Activated CD4-positive, CD25-positive, alpha-beta regulatory T cell treated with anti-CD3 and anti-CD28 coated beads, Interleukin-2, amount 50 U/mL, for 16 hours (primary cell): ENCODE measurements around the gene CNTN3.

ENCODE experiments used
- DNase-seq: peaks from one replicate; pipeline ENCODE4 v3.0.0-alpha.2; 2020; ENCODE audit warnings: low read depth, low spot score

CNTN3 gene

DNA sequence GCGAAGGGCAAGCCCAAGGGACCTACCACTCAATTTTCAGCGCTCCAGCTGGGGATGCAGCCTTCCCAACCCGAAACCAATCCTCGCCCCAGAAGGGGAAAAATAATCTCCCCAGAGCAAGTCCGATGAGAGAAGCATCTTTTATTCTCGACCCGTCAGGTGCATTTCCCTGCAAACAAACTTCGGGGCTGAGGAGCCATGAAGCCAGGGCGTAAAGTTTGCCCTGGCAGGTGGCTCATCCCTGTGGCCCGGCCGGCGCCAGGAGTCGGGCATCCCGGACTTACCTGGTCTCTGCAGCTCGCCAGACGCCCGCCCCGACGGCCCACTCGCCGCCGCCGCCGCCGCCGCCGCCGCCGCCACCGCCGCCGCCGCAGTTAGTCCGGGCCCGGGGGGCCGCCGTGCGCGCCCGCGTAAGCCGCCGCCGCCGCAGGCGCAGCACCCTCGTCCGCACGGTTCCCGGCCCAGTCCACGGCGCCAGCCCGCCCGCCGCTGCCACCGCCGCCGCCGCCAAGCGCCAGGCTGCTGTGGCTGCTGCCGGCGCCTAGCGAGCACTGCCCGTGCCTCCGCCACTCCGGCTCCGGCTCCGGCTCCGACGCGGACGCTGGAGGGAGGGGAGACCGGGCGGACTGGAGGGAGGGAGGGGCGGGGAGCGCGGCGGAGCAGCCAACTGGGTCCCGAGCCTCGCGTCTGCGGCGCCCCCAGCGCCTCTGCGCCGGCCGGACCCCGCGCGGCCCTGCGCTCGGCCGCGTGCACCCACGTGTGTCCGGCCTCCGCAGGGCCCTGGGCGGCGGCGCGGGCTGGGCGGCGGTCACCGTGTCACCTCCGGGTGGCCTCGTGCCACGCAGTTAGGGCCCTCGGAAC is at the start of gene CNTN3:
Gene CNTN3, minus strand, starts transcription at position 553 of the 861 bp plus-strand sequence. CDS start 93,547 bp downstream, outside the sequence.
- DNase-seq = no peak

- no peak for DNase-seq
Observed at GRCh38 chr3:74663178-74663577, 48.7 kb upstream of the CNTN3 start.

DNA sequence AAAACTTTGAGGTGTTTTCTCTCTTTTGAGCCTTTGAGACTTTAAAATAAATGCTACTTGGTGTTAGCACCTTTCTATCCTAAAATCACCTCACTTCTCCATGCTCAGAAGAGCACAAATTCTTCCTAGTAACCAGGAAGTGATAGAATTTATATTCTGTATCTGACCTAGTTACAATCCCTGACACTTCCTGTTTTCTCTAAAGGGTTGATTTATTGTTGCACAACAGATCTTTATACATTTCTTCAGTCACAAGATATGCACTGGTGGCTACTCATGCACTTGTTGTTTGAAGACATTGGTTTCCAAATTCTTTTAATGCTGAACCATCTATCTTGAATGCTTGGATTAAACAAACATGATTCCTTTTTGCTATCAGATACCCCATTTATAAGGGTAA is 47.2 kb upstream of the CNTN3 start:
- DNase-seq = no peak

DNA sequence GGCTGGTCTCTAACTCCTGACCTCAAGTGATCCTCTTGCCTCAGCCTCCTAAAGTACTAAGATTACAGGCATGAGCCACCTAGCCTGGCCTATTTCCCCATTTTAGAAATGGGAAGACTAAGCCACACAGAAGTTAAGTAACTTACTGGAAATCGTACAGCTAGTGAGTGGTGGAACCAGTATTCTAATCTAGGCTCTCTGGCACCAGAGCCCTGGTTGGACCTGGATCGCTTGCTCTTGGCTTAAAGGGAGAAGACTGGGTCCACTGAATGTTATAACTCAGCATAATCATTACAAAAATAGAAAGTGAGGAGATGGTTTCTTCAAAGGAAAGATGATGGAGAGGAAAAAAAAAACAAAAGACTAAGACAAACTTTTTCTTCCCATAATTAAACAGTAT is 37.4 kb upstream of the CNTN3 start:
- no peak for DNase-seq

- no peak for DNase-seq
Observed at GRCh38 chr3:74651292-74651691, 36.8 kb upstream of the CNTN3 start.

- no peak for DNase-seq
Observed at GRCh38 chr3:74648107-74648506, 33.6 kb upstream of the CNTN3 start.

DNA sequence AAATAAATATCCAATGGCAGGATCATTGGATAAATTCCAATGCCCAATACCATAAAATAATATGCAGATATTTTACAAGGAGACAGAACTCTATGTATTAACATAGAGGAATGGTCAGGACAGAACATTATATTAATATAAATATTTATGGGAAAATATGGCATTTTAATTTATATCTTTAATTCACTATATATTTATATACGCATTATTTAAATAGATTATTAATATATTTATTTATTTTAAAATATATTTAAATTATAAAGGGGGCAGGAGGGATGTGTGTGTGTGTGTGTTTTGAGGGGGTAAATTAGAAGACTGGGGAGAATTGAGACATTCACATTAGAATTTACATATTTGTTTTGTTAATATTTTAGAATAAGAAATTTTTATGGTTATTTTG is 31.6 kb upstream of the CNTN3 start:
- no peak for DNase-seq

DNA sequence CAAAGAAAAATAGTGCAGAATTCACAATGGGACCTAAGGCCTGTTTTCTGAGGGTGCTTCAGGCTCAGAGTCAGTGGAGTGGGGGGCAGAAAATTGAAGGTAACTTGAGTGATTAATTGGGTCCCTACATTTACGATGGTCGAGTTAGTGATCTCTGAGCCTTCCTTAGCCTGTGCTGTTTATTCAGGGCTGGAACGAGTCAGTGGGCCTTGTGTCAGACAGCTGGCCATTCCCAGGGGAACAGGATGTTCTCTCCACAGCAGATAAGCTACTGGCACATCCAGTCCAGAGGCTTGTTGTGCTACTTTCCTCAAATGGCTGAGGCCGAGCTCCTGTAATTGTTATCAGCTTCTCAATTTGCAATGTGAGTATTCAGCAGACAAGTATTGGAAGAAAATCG is 29.2 kb upstream of the CNTN3 start:
- no peak for DNase-seq

- DNase-seq = no peak
Observed at GRCh38 chr3:74642876-74643275, 28.4 kb upstream of the CNTN3 start.

GRCh38 chr3:74640211-74640610 is 25.8 kb upstream of the CNTN3 start:
- no peak for DNase-seq

GRCh38 chr3:74639681-74640080 is 25.2 kb upstream of the CNTN3 start:
- no peak for DNase-seq

DNA sequence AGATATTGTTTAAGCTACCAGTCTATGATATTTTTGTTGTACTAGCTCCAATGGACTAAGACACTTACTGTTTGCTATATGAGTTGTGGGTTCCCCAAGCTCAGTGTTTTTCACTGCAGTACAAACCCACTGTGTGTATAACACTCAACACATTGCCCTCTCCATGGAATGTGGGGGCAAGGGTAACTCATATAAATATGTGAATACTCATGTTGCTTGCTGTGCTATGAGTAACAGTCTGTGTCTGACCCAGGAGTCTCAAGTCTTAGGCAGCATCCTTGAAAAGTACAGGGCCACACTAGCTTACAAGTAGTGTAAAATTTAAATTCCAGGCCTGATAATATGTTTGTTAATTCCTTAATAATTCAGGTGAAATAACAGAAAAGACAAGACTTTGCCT is 22.5 kb upstream of the CNTN3 start:
- no peak for DNase-seq

GRCh38 chr3:74633021-74633420 is 18.6 kb upstream of the CNTN3 start:
- DNase-seq = no peak

- no peak for DNase-seq
Observed at GRCh38 chr3:74631351-74632140, 17.1 kb upstream of the CNTN3 start.

- no peak for DNase-seq
Observed at GRCh38 chr3:74630602-74631001, 16.1 kb upstream of the CNTN3 start.

DNA sequence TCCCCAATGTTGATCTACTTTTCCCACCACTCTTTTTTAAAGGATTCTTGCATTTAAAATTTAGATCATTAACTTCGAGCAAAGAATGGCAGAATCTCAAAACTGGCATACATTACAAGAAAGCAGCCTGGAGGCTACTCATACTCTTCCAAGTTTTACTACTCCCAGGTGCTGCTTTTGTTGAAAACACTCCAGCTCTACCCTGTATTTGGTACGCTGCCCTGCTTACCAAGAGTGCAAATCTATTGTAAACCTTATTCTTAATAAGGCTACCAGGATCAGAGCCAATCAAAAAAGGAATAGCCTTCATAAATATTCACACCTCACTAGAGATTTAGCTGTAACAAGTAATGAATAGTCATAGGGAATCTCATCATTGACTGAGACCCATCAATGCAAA is 11.6 kb upstream of the CNTN3 start:
- no peak for DNase-seq

DNA sequence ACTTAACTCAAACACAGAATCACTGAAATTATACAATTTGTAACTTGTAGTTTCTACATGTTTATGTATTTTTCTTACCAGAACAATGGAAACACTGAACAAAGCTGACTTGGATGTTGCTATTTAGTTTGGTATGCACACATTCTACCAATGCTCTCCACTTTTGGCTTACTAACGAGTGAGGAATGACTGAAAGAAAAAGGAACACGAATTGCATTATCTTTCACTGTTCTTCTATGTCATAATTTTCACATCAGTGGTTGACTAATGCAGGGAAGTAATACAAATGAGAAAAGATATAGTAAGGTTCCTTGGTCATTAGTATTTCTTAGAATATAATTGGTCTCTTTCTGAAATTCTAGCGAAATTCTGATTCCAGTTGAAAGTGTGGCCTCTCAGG is 9.8 kb upstream of the CNTN3 start:
- no peak for DNase-seq

GRCh38 chr3:74623261-74623836 is 8.9 kb upstream of the CNTN3 start:
- no peak for DNase-seq

GRCh38 chr3:74621581-74621980 is 7.1 kb upstream of the CNTN3 start:
- DNase-seq = no peak

DNA sequence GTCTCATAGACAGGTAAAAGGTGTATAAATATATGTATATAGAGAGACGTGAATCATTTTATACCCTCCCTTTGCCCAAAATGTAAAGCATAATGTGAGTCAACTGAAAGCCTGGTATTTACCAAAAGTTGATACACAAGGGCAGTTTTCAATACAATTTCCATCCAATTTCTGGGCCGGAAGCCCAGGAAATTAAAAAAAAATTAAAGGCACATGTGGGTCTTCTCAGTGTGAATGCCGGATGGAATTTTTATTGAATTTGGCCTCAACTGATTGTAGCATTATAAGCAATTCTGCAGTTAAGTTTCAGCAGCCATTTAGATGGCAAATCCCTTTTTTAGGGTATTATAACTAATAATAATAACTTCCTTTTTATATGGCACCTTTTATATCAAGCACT is 3.3 kb upstream of the CNTN3 start:
- no peak for DNase-seq

DNA sequence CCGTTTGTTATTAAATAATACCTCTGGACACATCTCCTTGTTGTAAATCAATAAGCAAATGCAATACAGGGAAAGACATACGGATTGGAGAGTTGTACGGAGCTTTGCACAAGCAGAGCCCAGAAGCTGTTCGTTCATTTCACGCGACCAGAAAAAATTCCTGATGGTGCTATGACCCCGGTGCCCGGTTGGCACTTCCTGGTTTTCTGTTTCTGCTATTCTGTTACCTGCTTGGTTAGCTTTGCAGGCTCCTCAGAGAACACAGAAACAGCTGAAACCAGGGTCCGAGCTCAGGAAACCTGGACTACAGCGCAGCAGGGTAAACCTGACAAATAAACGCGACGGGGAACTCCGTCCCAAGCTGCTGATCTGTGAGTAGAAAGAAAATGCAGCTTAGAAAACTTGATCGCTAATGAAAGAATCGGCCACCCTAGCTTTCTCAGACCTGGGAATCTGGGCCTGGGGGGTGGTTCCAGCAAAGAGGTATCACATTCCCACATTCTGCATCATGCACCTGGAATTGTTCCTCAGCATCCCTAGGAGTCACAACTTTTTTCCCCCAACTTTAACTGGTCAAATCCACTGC is 845 bp downstream of the CNTN3 start:
- no peak for DNase-seq

DNA sequence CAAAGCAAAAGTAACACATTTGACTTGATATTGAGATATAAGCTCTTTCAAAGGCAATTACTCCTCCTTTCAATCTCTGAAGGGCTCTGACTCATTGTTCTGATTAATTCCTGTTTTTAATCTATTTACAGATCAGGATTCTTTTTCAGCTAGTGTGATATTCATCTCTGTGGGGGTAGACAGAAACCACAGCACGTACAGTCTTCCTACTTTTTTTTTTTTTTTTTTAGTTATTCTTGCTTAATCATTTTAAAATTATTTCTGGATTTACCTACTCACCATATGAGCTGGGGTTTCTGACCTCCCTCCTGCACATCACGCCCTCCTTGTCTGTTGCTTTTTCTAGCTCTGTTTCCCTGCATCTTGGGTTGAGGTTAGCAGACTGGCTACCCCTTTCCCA is 1.4 kb downstream of the CNTN3 start:
- no peak for DNase-seq
